GDM1 (cell line): ENCODE data around the gene HS3ST3A1.

Experiments used
- DNase-seq: peaks from one replicate; lab custom pipeline; 2025; lab: John Stamatoyannopoulos, UW

The HS3ST3A1 gene

GRCh38 chr17:13491916-13492736 is 109.6 kb downstream of the HS3ST3A1 start:
- no peak for DNase-seq

- DNase-seq = no peak
Measured at GRCh38 chr17:13491491-13491890, 110.2 kb downstream of the HS3ST3A1 start.

GRCh38 chr17:13490906-13491482 is 110.7 kb downstream of the HS3ST3A1 start:
- DNase-seq = no peak

GRCh38 chr17:13490427-13490826 is 111.3 kb downstream of the HS3ST3A1 start:
- no peak for DNase-seq

GRCh38 chr17:13485327-13485726 is 116.4 kb downstream of the HS3ST3A1 start:
- DNase-seq = no peak

- DNase-seq = no peak
Measured at GRCh38 chr17:13484020-13484419, 117.7 kb downstream of the HS3ST3A1 start.

- DNase-seq = no peak
Measured at GRCh38 chr17:13480877-13481276, 120.9 kb downstream of the HS3ST3A1 start.

GRCh38 chr17:13478326-13478830 is 123.4 kb downstream of the HS3ST3A1 start:
- no peak for DNase-seq

GRCh38 chr17:13477180-13477611 is 124.5 kb downstream of the HS3ST3A1 start:
- no peak for DNase-seq

GRCh38 chr17:13476720-13477119 is 125.0 kb downstream of the HS3ST3A1 start:
- DNase-seq = no peak

GRCh38 chr17:13475574-13476223 is 126.0 kb downstream of the HS3ST3A1 start:
- no peak for DNase-seq

- DNase-seq = no peak
Measured at GRCh38 chr17:13474073-13474800, 127.5 kb downstream of the HS3ST3A1 start.

- no peak for DNase-seq
Measured at GRCh38 chr17:13465678-13466077, 136.1 kb downstream of the HS3ST3A1 start.

GRCh38 chr17:13462673-13463124 is 139.0 kb downstream of the HS3ST3A1 start:
- no peak for DNase-seq

- no peak for DNase-seq
Measured at GRCh38 chr17:13462146-13462545, 139.6 kb downstream of the HS3ST3A1 start.

GRCh38 chr17:13460261-13461000 is 141.3 kb downstream of the HS3ST3A1 start:
- no peak for DNase-seq

- DNase-seq = no peak
Measured at GRCh38 chr17:13457783-13458182, 143.9 kb downstream of the HS3ST3A1 start.
